ENCODE data around the gene PLAAT1.

The PLAAT1 gene

DNA sequence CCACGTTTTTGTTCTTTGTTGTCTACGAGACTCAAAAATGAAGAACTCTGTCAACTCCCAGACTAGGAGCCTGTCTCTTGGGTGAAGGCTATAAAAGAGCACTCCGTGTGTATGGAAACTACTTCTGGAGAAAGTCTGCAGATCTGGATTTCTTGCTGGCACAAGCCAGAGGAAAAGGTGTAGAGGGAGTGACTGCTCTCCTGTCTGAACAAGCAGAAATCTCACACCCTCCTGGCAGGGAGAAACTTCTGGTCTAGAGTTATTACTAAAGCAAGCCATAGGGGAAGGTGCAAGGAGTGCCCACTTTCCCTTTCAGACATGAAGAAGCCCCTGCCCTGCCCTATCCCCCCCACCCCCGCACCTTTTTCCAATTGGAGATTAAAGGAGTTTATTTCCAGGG is 9.5 kb downstream of the PLAAT1 start:
- DNase-seq, result no peak

DNA sequence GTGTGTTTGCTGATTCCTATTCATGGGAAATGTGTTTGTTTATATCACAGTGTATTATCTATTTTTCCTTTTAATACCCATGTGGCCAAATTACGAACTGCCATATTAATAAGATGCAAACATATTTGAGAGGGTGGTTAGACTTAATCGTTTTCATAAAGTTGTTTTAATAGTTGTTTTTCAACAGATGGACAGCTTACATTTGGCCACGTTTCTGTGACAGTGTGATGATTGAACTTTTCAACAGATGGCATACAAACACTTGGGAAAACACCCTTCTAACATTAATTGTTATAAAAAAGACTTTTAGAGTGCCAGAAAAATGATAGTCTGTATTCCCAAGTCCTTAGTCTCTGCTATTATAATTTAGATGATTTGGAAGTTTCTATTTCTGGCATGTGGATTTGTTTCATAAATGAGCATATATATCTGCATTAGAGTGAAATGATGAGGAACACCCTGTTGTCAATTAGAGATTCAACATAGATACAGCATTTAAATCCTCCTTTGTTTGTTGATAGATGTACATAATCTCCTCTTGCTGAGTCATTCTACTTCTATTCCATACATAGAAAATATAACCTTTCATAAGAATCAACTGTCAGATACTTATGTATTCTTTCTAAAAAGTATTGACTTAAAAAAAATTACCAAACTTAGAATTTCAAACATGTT is 13.1 kb downstream of the PLAAT1 start:
- DNase-seq, result no peak

- no peak for DNase-seq
These were observed 20.9 kb downstream of the PLAAT1 start for GRCh38 chr3:193261970-193262369.

- DNase-seq, result no peak
These were observed 21.7 kb downstream of the PLAAT1 start for GRCh38 chr3:193262707-193263106.

DNA sequence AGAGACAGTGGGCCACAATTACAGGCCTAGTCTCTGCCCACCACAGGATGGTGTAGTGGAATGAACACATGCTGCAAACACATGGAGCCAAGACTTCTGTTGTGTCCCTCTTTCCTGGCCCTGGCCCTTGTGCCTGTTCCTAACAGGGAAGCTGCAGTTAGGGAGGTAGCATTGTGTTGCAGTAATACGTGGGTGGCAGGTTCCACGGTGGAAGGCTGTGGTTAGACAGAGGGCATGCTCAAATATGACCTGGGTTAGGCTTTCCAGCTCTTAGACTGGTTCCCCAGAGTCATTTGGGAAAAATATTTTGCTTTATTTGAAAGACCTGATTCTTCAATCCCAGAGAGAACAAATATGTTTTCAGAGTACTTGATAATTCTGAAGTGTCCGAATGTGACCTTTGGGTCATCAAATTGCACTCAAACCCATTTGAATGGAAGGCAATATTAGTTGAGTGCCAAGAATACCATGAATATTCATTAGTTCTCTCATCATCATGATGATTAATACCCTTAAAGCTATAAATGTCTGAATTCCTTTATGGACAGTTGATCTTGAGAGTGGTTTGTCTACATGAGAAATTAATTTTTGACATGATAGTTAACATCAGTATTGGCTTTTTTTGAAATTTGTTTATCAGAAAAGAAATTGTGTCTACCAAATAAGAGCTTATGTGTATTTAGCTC is 28.5 kb downstream of the PLAAT1 start:
- no peak for DNase-seq

DNA sequence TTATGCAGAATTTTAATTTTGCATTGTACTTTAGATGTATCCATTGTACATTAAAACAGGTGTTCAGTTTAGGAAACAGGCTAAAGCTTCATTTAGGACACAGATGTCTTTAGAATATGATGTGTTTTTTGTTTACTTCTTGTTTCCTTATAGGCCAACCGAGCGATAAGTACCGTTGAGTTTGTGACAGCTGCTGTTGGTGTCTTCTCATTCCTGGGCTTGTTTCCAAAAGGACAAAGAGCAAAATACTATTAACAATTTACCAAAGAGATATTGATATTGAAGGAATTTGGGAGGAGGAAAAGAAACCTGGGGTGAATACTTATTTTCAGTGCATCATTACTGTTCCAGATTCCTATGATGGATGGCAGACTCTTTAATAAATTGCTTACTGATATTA is 29.4 kb downstream of the PLAAT1 start:
- no peak for DNase-seq

GRCh38 chr3:193271101-193271840 is 30.2 kb downstream of the PLAAT1 start:
- DNase-seq, result no peak

- no peak for DNase-seq
These were observed 51.4 kb downstream of the PLAAT1 start for GRCh38 chr3:193292386-193292785.

GRCh38 chr3:193295985-193296384 is 55.0 kb downstream of the PLAAT1 start:
- DNase-seq, result no peak

- DNase-seq, result no peak
These were observed 56.4 kb downstream of the PLAAT1 start for GRCh38 chr3:193297421-193297820.

DNA sequence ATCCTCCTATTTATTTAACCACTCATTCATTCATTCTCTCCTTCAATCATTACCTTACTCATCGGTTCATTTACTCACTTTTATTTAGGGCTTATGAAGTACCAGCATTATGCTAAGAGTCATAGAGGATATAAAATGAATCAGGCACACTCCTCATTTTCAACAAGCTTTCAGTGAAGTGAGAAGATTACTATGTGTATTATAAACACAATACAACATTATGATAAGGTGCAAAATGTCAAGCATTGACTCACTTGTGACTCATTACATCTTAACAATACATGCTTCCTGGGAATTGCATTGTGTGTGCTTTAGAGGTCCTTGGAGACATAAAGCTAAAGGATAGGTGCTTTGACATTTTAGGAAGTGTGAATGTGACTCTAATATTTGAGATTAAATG is 60.4 kb downstream of the PLAAT1 start:
- DNase-seq, result no peak

DNA sequence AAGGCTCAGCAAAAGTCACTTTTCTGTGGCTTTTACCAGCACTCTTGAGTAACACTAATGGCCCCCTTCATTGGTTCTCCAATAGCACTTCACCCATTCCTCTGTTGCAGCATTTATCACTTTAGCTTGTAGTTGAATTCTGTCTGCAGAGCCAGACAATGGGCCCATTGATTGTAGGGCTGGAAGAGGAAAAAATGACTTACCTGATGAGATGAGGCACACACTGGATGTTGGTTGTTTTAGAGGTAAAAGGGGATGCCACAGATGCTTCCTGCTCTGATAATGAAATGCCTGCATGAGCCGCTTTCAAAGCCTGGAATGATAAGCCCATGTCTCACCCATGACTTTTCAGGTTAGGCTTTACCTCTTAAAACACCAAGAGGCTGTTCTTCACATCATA is 64.3 kb downstream of the PLAAT1 start:
- DNase-seq, result no peak

DNA sequence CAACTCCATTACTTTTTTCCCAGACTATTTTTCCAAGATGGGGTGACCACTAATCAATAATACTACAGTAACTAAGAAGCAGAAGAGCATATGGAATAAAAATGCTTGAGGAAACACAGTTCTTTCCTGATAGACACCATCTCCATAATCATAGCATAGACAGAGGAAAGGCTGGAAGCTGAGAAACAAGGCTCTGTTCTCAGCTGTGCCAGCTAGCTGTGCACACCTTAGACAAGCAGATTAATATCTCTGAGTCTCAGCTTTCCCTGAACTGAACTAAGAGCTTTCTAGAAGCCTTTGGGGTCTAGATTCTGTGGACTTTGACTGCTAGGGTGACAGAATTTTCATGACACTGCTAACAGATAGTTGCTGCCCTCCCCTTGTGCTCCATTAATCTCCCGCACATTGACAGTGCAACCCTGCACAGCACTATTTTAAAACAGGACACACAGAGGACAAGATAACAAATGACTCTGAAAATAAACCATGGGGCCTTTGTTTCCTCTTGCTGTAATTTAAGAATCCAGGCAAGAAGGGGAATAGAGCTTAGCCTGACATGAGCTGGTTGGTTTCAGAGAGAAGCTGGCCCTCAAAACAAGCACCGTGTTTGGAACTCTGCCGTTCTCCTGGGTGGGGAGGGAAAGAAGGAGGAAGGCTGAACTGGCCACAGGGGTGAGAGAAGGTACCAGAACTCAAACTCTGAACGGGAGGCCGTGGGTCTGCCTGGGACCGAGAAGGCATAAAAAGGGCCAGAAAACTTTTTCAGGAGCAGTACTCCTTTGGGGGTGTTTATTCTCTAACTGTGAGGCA is 70.1 kb downstream of the PLAAT1 start:
- DNase-seq, result no peak

DNA sequence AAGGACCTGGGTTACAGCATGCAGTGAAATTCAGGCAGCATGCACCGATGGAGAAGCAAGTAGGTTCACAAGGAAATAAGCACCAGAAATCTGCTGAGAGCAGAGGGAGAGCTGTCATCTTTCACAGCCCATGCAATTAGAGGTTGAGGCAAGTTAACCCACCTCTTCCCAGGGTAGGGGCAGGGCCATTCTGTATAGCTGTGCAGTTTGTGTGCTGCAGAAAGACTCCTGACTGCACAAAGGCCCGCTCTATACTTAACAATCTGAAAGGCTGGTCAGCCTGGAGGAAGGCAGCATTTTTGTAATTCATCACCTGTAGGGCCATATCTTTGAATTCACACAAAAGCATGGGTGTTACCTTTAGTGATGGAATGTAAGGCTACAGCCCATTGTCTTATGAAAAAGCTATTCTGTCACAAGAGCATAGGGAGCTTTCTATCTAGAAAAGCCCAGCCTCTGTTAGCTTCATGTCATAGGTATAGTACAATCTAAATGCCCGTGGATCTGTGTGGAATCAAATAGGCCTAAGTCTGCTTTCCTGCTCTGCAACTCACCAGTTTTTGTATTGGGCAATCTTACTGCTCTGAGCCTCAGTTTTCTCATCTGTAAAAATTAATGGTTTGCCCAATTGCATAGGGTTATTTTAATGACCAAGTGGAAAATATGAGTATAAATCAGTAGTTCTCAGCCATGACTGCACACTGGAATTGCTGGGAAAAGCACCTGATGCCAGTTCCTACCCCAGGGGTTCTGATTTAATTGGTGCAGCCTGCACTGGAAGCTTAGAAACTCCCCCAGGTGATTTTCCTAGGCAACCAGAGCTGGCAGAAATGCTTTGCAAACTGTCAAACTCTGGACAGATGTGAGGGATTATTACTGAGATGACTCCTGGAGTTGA is 72.3 kb downstream of the PLAAT1 start:
- DNase-seq, result no peak

GRCh38 chr3:193314161-193314560 is 73.1 kb downstream of the PLAAT1 start:
- no peak for DNase-seq

DNA sequence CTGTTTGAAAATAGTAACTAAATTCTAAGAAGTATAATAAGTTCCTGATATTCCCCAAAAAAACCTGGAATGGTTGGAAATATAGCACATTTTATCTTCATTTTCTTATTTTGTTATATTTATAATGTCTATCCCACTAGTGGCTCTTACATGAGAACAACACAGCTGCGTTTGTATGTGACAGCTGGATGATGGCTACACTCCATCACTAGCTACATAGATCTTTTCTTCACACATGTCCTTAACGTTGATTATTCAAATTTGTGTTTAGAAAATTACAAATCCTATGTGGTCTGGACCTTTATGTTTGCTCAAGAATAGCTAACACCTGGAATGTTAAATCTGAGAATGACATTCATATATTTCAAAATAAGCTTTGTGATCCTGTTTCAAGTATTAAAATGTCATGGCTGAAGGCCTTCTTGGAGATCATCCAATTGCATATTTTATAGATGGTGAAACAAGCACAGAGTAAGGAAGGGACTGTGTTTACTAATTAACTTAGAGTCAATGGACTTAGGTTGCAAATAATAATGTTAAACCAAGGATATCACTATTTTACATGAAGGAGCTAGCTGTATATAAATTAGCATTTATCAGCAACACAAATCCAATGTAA is 76.8 kb downstream of the PLAAT1 start:
- no peak for DNase-seq

Measured in nucleus accumbens (tissue), 56 donors.